Measurements from ENCODE around the gene LNX2. TPM values are rescaled to one million over a fixed set of nuclear protein-coding genes. Genes with fewer than 3 reads are reported as not detected.

The LNX2 gene
- total RNA-seq, 1 experiment from 2014 or later, result 12.1 TPM

DNA sequence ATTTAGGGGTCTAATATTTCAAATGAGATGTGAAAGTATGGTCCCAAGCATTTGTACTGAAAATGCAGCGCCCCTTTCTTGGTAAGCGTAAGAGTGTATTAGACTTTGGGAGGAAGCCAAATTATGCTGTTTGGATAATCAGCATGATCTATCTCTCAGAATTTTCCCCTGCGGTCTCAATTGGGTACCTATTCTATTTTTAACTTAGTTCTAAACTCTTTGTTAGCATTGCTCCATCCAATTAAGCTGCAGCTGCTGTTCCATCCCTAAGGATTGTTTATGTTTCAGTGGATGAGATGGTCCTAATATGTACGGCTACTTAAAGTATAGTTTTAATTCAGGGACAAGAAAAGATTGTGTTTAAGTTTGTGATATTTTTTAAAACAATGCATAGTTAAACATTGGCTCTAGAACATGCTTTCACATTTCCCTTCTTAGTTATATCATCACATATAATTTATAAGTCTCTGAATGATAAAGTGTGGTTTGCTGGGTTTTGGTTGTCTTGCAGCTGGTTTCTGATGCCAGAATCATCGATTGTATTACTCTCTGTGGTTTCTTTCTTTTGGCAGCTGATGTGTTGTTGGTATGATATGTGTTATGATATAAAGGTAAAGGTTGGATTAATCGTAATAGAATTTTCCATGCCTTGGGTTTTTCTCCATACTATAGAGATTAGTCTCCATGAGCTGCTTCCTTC lies 16.4 kb upstream of the LNX2 start:
- Histone ChIP-seq H3K4me1 (ENCODE audit: control insufficient read depth in 1 of 2, insufficient read depth in 2 of 2, low read length in 2 of 2) (no peaks in the 10 kb centered on the region), H3K4me2 (ENCODE audit: low read length) (no peak overlapping the region), H4K20me1 (ENCODE audit: insufficient read depth) (no peaks in the 10 kb centered on the region), H3K27me3 (ENCODE audit: insufficient read depth, low read length) (no peaks in the 10 kb centered on the region), H3K9me3 (ENCODE audit: control insufficient read depth in 1 of 2, insufficient read depth in 1 of 2, low read depth in 1 of 2, low read length in 2 of 2) (no peaks in the 10 kb centered on the region), H3K36me3 (ENCODE audit: control insufficient read depth in 1 of 2, insufficient read depth in 2 of 2, low read length in 2 of 2) (no peaks in the 10 kb centered on the region), H3K9ac (ENCODE audit: low read length) (no peak overlapping the region), H3K4me3 (replicated peaks in 1 of 2; ENCODE audit: low read depth in 1 of 2, low read length in 2 of 2) (no peak overlapping the region), H3K79me2 (ENCODE audit: insufficient read depth, low read length) (peaks cover 71% of the 10 kb centered on the region), H3K9me2 (ENCODE audit: insufficient read depth) (no peaks in the 10 kb centered on the region), H3K27ac (ENCODE audit: low read depth, low read length) (no peak overlapping the region), H2AFZ (ENCODE audit: low read depth, low read length, poor library complexity, severe bottlenecking) (no peak overlapping the region)
- TF ChIP-seq EZH2 (IDR thresholded peaks at IDR 0.05), result no peak
- ChIA-PET RAD21 (ENCODE audit: low non-redundant PET in 1 of 2, low total read pairs in 2 of 2, uncharacterized antibody in 2 of 2, unreplicated experiment in 2 of 2) (no interaction called here), POLR2A (no interaction called here), CTCF (no interaction called here)
- DNase-seq (ENCODE audit: low read depth, low spot score) (no peak), ATAC-seq (no peak)
- BruUV-seq (replicated peaks), result no TSS peak
- intact Hi-C loops (cut with micrococcal nuclease), result no loop called here

DNA sequence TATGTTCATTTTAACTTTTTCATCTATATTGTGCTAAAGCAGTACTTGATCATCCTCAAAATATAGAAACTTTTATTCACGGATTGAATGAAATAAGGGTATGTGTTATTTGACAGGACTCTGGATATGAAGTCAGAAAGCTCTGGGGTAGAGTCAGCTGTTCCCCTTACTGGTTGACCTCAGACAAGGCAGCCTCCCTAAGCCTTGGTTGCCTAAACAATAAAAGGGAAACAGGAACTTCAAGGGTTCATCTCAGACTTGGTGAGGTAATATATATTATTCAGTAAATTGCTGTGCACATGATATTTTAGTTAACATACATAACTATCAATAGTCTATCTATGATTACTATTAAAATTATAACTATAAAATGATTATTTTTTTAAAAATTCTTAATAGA lies 14.9 kb upstream of the LNX2 start:
- no peak overlapping the region for H3K9ac ChIP-seq (ENCODE audit: low read length)
- H3K79me2 ChIP-seq (ENCODE audit: insufficient read depth, low read length), result peaks cover 68% of the 10 kb centered on the region
- ATAC-seq, result no peak
- H3K27ac ChIP-seq (ENCODE audit: low read depth, low read length), result no peak overlapping the region
- no peak overlapping the region for H3K4me3 ChIP-seq (replicated peaks in 1 of 2; ENCODE audit: low read depth in 1 of 2, low read length in 2 of 2)
- H4K20me1 ChIP-seq (ENCODE audit: insufficient read depth), result no peaks in the 10 kb centered on the region; the same call in 1 of the 2 replicates
- POLR2A ChIA-PET, result no interaction called here
- BruUV-seq (replicated peaks), result no TSS peak
- TF ChIP-seq SRF (IDR thresholded peaks at IDR 0.05; ENCODE audit: low read depth), result no peak
- TF ChIP-seq YY1 (IDR thresholded peaks at IDR 0.05; ENCODE audit: extremely low read depth, insufficient replicate concordance, low read depth, low read length), result no peak
- H3K4me1 ChIP-seq (ENCODE audit: control insufficient read depth in 1 of 2, insufficient read depth in 2 of 2, low read length in 2 of 2), result no peaks in the 10 kb centered on the region
- no peak overlapping the region for H2AFZ ChIP-seq (ENCODE audit: low read depth, low read length, poor library complexity, severe bottlenecking)
- no peak for DNase-seq (ENCODE audit: low read depth, low spot score)
- no peaks in the 10 kb centered on the region for H3K27me3 ChIP-seq (ENCODE audit: insufficient read depth, low read length)
- no peaks in the 10 kb centered on the region for H3K9me3 ChIP-seq (ENCODE audit: control insufficient read depth in 1 of 2, insufficient read depth in 1 of 2, low read depth in 1 of 2, low read length in 2 of 2)
- CTCF ChIA-PET, result no interaction called here
- intact Hi-C loops (cut with micrococcal nuclease), result no loop called here
- no peaks in the 10 kb centered on the region for H3K36me3 ChIP-seq (ENCODE audit: control insufficient read depth in 1 of 2, insufficient read depth in 2 of 2, low read length in 2 of 2)
- no peak overlapping the region for H3K4me2 ChIP-seq (ENCODE audit: low read length)
- no peaks in the 10 kb centered on the region for H3K9me2 ChIP-seq (ENCODE audit: insufficient read depth)
- RAD21 ChIA-PET (ENCODE audit: low non-redundant PET in 1 of 2, low total read pairs in 2 of 2, uncharacterized antibody in 2 of 2, unreplicated experiment in 2 of 2), result no interaction called here
